ENCODE results near the gene TNNT2. TPM values are rescaled to one million over a fixed set of nuclear protein-coding genes. Genes with fewer than 3 reads are reported as not detected.
A peak's percentile ranks its signal among the peaks of the same experiment; 100 is the strongest.

Gene TNNT2
- total RNA-seq, 3 donors from 2014 or later: not detected

GRCh38 chr1:201408834-201409200, 31.3 kb upstream of the TNNT2 start:
- Mint-ChIP-seq H3K4me1 (ENCODE audit: low read depth) (peaks cover 2% of the 10 kb centered on the region), H3K4me3 (no peak overlapping the region), H3K36me3 (ENCODE audit: insufficient read depth) (no peaks in the 10 kb centered on the region), H3K27me3 (ENCODE audit: low read depth) (peaks cover 2% of the 10 kb centered on the region), H3K9me3 (no peaks in the 10 kb centered on the region)
- ATAC-seq (no peak), DNase-seq (no peak)

- peaks cover 2% of the 10 kb centered on the region for H3K4me1 Mint-ChIP-seq (ENCODE audit: low read depth)
- H3K27me3 Mint-ChIP-seq (ENCODE audit: low read depth): peaks cover 2% of the 10 kb centered on the region
- ATAC-seq (peak; percentile 59 to 64), DNase-seq (peak; percentile 61)
- H3K36me3 Mint-ChIP-seq (ENCODE audit: insufficient read depth): no peaks in the 10 kb centered on the region
- H3K4me3 Mint-ChIP-seq: no peak overlapping the region
- H3K9me3 Mint-ChIP-seq: no peaks in the 10 kb centered on the region
Measured at GRCh38 chr1:201408176-201408833, 30.8 kb upstream of the TNNT2 start.

- Mint-ChIP-seq H3K36me3 (ENCODE audit: insufficient read depth) (no peaks in the 10 kb centered on the region), H3K4me1 (ENCODE audit: low read depth) (peaks cover 2% of the 10 kb centered on the region), H3K9me3 (no peaks in the 10 kb centered on the region), H3K4me3 (no peak overlapping the region), H3K27me3 (ENCODE audit: low read depth) (peaks cover 2% of the 10 kb centered on the region)
- DNase-seq: no peak
- ATAC-seq: no peak
Measured at GRCh38 chr1:201406831-201407406, 29.4 kb upstream of the TNNT2 start.

GRCh38 chr1:201405484-201405831, 28.0 kb upstream of the TNNT2 start:
- Mint-ChIP-seq H3K9me3 (no peaks in the 10 kb centered on the region), H3K4me1 (ENCODE audit: low read depth) (peaks cover 2% of the 10 kb centered on the region), H3K36me3 (ENCODE audit: insufficient read depth) (no peaks in the 10 kb centered on the region), H3K4me3 (no peak overlapping the region), H3K27me3 (ENCODE audit: low read depth) (peaks cover 7% of the 10 kb centered on the region)
- ATAC-seq (no peak), DNase-seq (no peak)

- H3K4me1 Mint-ChIP-seq (ENCODE audit: low read depth): peaks cover 2% of the 10 kb centered on the region
- no peaks in the 10 kb centered on the region for H3K9me3 Mint-ChIP-seq
Measured at GRCh38 chr1:201404722-201405483, 27.4 kb upstream of the TNNT2 start.

GRCh38 chr1:201404055-201404454, 26.6 kb upstream of the TNNT2 start:
- Mint-ChIP-seq H3K27me3 (ENCODE audit: low read depth) (peaks cover 15% of the 10 kb centered on the region), H3K4me3 (no peak overlapping the region), H3K36me3 (ENCODE audit: insufficient read depth) (no peaks in the 10 kb centered on the region), H3K9me3 (no peaks in the 10 kb centered on the region), H3K4me1 (ENCODE audit: low read depth) (peaks cover 2% of the 10 kb centered on the region)
- no peak for DNase-seq
- ATAC-seq: no peak

More at GRCh38 chr1:201404722-201405483, 27.4 kb upstream of the TNNT2 start:
- ATAC-seq: no peak
- Mint-ChIP-seq H3K27me3 (ENCODE audit: low read depth) (peaks cover 12% of the 10 kb centered on the region), H3K36me3 (ENCODE audit: insufficient read depth) (no peaks in the 10 kb centered on the region), H3K4me3 (no peak overlapping the region)
- no peak for DNase-seq

GRCh38 chr1:201403359-201403758, 25.9 kb upstream of the TNNT2 start:
- no peaks in the 10 kb centered on the region for H3K9me3 Mint-ChIP-seq
- peaks cover 21% of the 10 kb centered on the region for H3K27me3 Mint-ChIP-seq (ENCODE audit: low read depth)
- no peak for DNase-seq
- no peak overlapping the region for H3K4me3 Mint-ChIP-seq
- ATAC-seq: no peak
- no peaks in the 10 kb centered on the region for H3K36me3 Mint-ChIP-seq (ENCODE audit: insufficient read depth)
- H3K4me1 Mint-ChIP-seq (ENCODE audit: low read depth): peaks cover 2% of the 10 kb centered on the region

- H3K9me3 Mint-ChIP-seq: no peaks in the 10 kb centered on the region
- peaks cover 31% of the 10 kb centered on the region for H3K27me3 Mint-ChIP-seq (ENCODE audit: low read depth)
- no peak for ATAC-seq
- DNase-seq: no peak
- H3K4me1 Mint-ChIP-seq (ENCODE audit: low read depth): no peaks in the 10 kb centered on the region
- H3K4me3 Mint-ChIP-seq: no peak overlapping the region
- no peaks in the 10 kb centered on the region for H3K36me3 Mint-ChIP-seq (ENCODE audit: insufficient read depth)
Measured at GRCh38 chr1:201401700-201402099, 24.2 kb upstream of the TNNT2 start.

- H3K36me3 Mint-ChIP-seq (ENCODE audit: insufficient read depth): no peaks in the 10 kb centered on the region
- H3K4me3 Mint-ChIP-seq: no peak overlapping the region
Measured at GRCh38 chr1:201400852-201401230, 23.4 kb upstream of the TNNT2 start.

GRCh38 chr1:201400212-201400851, 22.9 kb upstream of the TNNT2 start:
- Mint-ChIP-seq H3K9me3 (no peaks in the 10 kb centered on the region), H3K27me3 (ENCODE audit: low read depth) (peaks cover 39% of the 10 kb centered on the region), H3K36me3 (ENCODE audit: insufficient read depth) (no peaks in the 10 kb centered on the region), H3K4me1 (ENCODE audit: low read depth) (no peaks in the 10 kb centered on the region), H3K4me3 (no peak overlapping the region)
- DNase-seq (no peak), ATAC-seq (no peak)

More at GRCh38 chr1:201400852-201401230, 23.4 kb upstream of the TNNT2 start:
- ATAC-seq (no peak), DNase-seq (no peak)
- H3K27me3 Mint-ChIP-seq (ENCODE audit: low read depth): peaks cover 35% of the 10 kb centered on the region
- H3K4me1 Mint-ChIP-seq (ENCODE audit: low read depth): no peaks in the 10 kb centered on the region
- no peaks in the 10 kb centered on the region for H3K9me3 Mint-ChIP-seq

- DNase-seq (no peak), ATAC-seq (peak; percentile 18 to 28)
- H3K4me1 Mint-ChIP-seq (ENCODE audit: low read depth): no peaks in the 10 kb centered on the region
- no peaks in the 10 kb centered on the region for H3K9me3 Mint-ChIP-seq
- H3K4me3 Mint-ChIP-seq: no peak overlapping the region
- H3K36me3 Mint-ChIP-seq (ENCODE audit: insufficient read depth): no peaks in the 10 kb centered on the region
- peaks cover 41% of the 10 kb centered on the region for H3K27me3 Mint-ChIP-seq (ENCODE audit: low read depth)
Measured at GRCh38 chr1:201399352-201400126, 22.1 kb upstream of the TNNT2 start.

- ATAC-seq: no peak
- no peak within 1 kb of the TSS for H3K4me3 Mint-ChIP-seq
- no peak for DNase-seq
- no peaks in the 10 kb centered on the region for H3K4me1 Mint-ChIP-seq (ENCODE audit: low read depth)
- peaks cover 42% of the 10 kb centered on the region for H3K27me3 Mint-ChIP-seq (ENCODE audit: low read depth)
- H3K9me3 Mint-ChIP-seq: no peaks in the 10 kb centered on the region
- H3K36me3 Mint-ChIP-seq (ENCODE audit: insufficient read depth): no peaks in the 10 kb centered on the region
Measured at GRCh38 chr1:201399018-201399351, 21.5 kb upstream of the TNNT2 start, which contains the start of gene LAD1. Gene LAD1 (minus strand): TSS chr1:201399324. CDS start chr1:201399306, 18 bp downstream.

- no peaks in the 10 kb centered on the region for H3K36me3 Mint-ChIP-seq (ENCODE audit: insufficient read depth)
- peaks cover 43% of the 10 kb centered on the region for H3K27me3 Mint-ChIP-seq (ENCODE audit: low read depth)
- no peaks in the 10 kb centered on the region for H3K9me3 Mint-ChIP-seq
- H3K4me3 Mint-ChIP-seq: no peak overlapping the region
- DNase-seq: no peak
- no peak for ATAC-seq
- H3K4me1 Mint-ChIP-seq (ENCODE audit: low read depth): no peaks in the 10 kb centered on the region
Measured at GRCh38 chr1:201397675-201398074, 20.2 kb upstream of the TNNT2 start.

GRCh38 chr1:201396861-201397464, 19.5 kb upstream of the TNNT2 start:
- Mint-ChIP-seq H3K36me3 (ENCODE audit: insufficient read depth) (no peaks in the 10 kb centered on the region), H3K9me3 (no peaks in the 10 kb centered on the region), H3K27me3 (ENCODE audit: low read depth) (peaks cover 50% of the 10 kb centered on the region), H3K4me1 (ENCODE audit: low read depth) (no peaks in the 10 kb centered on the region), H3K4me3 (no peak overlapping the region)
- ATAC-seq (no peak), DNase-seq (no peak)

Data from activated T-cell treated with anti-CD3 and anti-CD28 coated beads, Interleukin-2, amount 50 U/mL, for 4 hours (primary cell).